ENCODE measurements around the gene FFAR2. TPM values are rescaled to one million over a fixed set of nuclear protein-coding genes. Genes with fewer than 3 reads are reported as not detected.

FFAR2 gene
- total RNA-seq, 1 experiment from 2014 or later, result not detected

GRCh38 chr19:35427187-35427586 lies 20.9 kb upstream of the FFAR2 start:
- no peaks in the 10 kb centered on the region for H3K27me3 ChIP-seq (replicated peaks; ENCODE audit: control insufficient read depth, insufficient read depth, low read length)
- H3K4me1 ChIP-seq, result peaks cover 46% of the 10 kb centered on the region
- no peaks in the 10 kb centered on the region for H3K9me3 ChIP-seq
- H3K36me3 ChIP-seq (ENCODE audit: control insufficient read depth, insufficient read depth, low read length), result no peaks in the 10 kb centered on the region
- no peak overlapping the region for H3K4me3 ChIP-seq (ENCODE audit: low read depth, low read length)
- Mint-ChIP-seq H3K36me3 (ENCODE audit: insufficient read depth, unreplicated experiment) (no peaks in the 10 kb centered on the region), H3K4me1 (ENCODE audit: low read depth, unreplicated experiment) (peaks cover 25% of the 10 kb centered on the region), H3K4me3 (ENCODE audit: unreplicated experiment) (peak overlapping the region; percentile 48), H3K27ac (ENCODE audit: unreplicated experiment) (peak overlapping the region; percentile 93), H3K9me3 (ENCODE audit: unreplicated experiment) (no peaks in the 10 kb centered on the region), H3K27me3 (ENCODE audit: insufficient read depth, unreplicated experiment) (no peaks in the 10 kb centered on the region)
- peak; percentile 63 to 78 for DNase-seq
- no TSS peak for BruUV-seq (replicated peaks)
- CTCF ChIA-PET, result interaction anchor here (0.6 kb wide), 2 partner anchors 22 to 83 kb away, joined by 3 read pairs; no protein-coding TSS in a partner anchor
- intact Hi-C loops (cut with micrococcal nuclease; ENCODE audit: unreplicated experiment), result loop anchor here (2.0 kb wide), 2 partner anchors 32 to 74 kb away; no protein-coding TSS in a partner anchor
- no peak for TF ChIP-seq CTCF (IDR thresholded peaks at IDR 0.05; ENCODE audit: insufficient read depth in 1 of 2, low read depth in 1 of 2, low read length in 1 of 2, severe bottlenecking in 1 of 2, unreplicated experiment in 1 of 2)
- POLR2A ChIA-PET, result interaction anchor here (0.6 to 0.9 kb wide), 4 partner anchors 15 to 218 kb away, joined by 4 to 5 read pairs (median 4); no protein-coding TSS in a partner anchor

GRCh38 chr19:35429698-35430408 lies 18.2 kb upstream of the FFAR2 start:
- no peaks in the 10 kb centered on the region for H3K9me3 ChIP-seq
- TSS peak; percentile 29 for BruUV-seq (replicated peaks)

More at GRCh38 chr19:35429698-35430408, 18.2 kb upstream of the FFAR2 start:
- no peak for DNase-seq
- Mint-ChIP-seq H3K27ac (ENCODE audit: unreplicated experiment) (peak overlapping the region; percentile 34), H3K36me3 (ENCODE audit: insufficient read depth, unreplicated experiment) (no peaks in the 10 kb centered on the region), H3K27me3 (ENCODE audit: insufficient read depth, unreplicated experiment) (no peaks in the 10 kb centered on the region), H3K4me3 (ENCODE audit: unreplicated experiment) (no peak overlapping the region), H3K9me3 (ENCODE audit: unreplicated experiment) (no peaks in the 10 kb centered on the region), H3K4me1 (ENCODE audit: low read depth, unreplicated experiment) (peaks cover 30% of the 10 kb centered on the region)
- peaks cover 46% of the 10 kb centered on the region for H3K4me1 ChIP-seq
- no peaks in the 10 kb centered on the region for H3K27me3 ChIP-seq (replicated peaks; ENCODE audit: control insufficient read depth, insufficient read depth, low read length)
- H3K4me3 ChIP-seq (ENCODE audit: low read depth, low read length), result no peak overlapping the region
- CTCF ChIA-PET, result interaction anchor here (1.0 to 1.5 kb wide), 2 partner anchors 9 to 80 kb away, joined by 3 to 4 read pairs; no protein-coding TSS in a partner anchor
- intact Hi-C loops (cut with micrococcal nuclease; ENCODE audit: unreplicated experiment), result no loop called here
- TF ChIP-seq CTCF (IDR thresholded peaks at IDR 0.05; ENCODE audit: insufficient read depth in 1 of 2, low read depth in 1 of 2, low read length in 1 of 2, severe bottlenecking in 1 of 2, unreplicated experiment in 1 of 2), result no peak
- POLR2A ChIA-PET, result interaction anchor here (0.5 kb wide), 1 partner anchor 138 kb away, joined by 3 read pairs; no protein-coding TSS in a partner anchor
- H3K36me3 ChIP-seq (ENCODE audit: control insufficient read depth, insufficient read depth, low read length), result no peaks in the 10 kb centered on the region

Measured in Caco-2 (cell line).